IPS-15b (cell line): Measurements from ENCODE around the gene C1orf21.

ENCODE experiments used
- H3K27me3 ChIP-seq: one replicate; pipeline ENCODE4 v1.6.1; 2013; ENCODE audit warnings: low read length; ENCODE audit not compliant: control insufficient read depth, insufficient read depth
- H3K36me3 ChIP-seq: one replicate; pipeline ENCODE4 v1.6.1; 2013; ENCODE audit warnings: low read length; ENCODE audit not compliant: control insufficient read depth, insufficient read depth
- H3K4me1 ChIP-seq: one replicate; pipeline ENCODE4 v1.6.1; 2013; ENCODE audit warnings: mild to moderate bottlenecking, low read length; ENCODE audit not compliant: control insufficient read depth, insufficient read depth
- H3K4me3 ChIP-seq: one replicate; pipeline ENCODE4 v1.5.1; 2013; ENCODE audit warnings: low read depth, low read length
- H3K9ac ChIP-seq: one replicate; pipeline ENCODE4 v1.6.1; 2013; ENCODE audit warnings: low read depth, mild to moderate bottlenecking, low read length
- H3K9me3 ChIP-seq: one replicate; pipeline ENCODE4 v1.6.1; 2013; ENCODE audit warnings: mild to moderate bottlenecking, low read length; ENCODE audit not compliant: control insufficient read depth, insufficient read depth

Gene C1orf21

DNA sequence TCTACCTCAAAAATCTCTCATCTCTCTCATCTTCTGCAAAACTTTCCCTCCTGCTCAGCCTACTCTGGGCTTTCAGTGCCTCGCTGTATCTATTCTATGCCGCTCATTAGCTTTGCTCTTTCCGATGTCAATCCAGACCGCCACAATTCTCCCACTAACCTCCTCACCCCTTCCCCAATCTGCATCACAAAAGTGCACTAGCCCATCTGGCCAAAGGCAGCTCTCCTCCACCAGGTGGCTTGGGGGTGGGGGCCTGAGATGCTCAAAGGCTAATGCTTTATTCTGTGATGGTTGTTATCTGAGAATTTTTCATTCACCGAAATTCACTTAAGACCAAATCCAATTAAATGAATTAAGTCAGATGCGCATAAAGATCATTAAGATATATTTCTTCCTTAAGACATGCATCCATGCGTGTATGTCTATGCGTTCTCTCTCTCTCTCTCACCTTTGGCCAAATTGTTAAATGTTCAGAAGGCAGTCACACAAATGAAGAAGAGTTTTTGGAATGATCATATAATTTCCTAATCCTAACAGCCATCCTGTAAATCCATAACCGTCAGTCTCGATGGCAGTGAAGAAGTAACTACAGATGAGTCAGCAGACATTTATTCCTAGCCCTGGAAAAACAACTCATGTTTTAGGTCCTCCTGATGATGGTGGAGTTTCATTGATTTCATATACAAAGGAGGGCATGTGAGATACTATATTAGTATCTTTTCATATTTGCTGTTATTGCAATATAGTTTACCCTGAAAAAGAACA lies 111.3 kb downstream of the C1orf21 start:
- Histone ChIP-seq H3K9me3 (no peaks in the 10 kb centered on the region), H3K9ac (no peak overlapping the region), H3K27me3 (no peaks in the 10 kb centered on the region), H3K36me3 (no peaks in the 10 kb centered on the region), H3K4me3 (no peak overlapping the region), H3K4me1 (peaks cover 50% of the 10 kb centered on the region)

DNA sequence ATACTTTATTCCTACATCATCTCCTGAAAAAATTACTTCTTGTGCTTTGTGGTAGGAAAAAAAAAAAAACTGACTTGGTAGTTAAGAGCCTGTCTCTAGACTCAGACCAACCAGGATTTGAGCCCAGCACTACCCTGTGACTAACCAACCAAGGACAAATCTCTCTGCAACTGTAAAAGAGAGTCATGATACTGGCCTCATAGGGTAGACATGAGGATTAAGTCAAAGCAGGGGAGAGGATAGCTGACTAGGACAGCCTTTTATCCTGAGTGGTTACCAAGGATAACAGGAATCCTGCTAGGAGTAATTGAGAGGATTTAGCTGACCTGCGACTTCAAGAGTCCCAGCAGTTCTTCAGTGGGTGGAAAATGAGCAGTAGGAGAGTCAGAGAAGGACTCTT lies 112.8 kb downstream of the C1orf21 start:
- H3K9ac ChIP-seq, result no peak overlapping the region
- no peaks in the 10 kb centered on the region for H3K27me3 ChIP-seq
- H3K36me3 ChIP-seq, result no peaks in the 10 kb centered on the region
- H3K4me3 ChIP-seq, result no peak overlapping the region
- H3K4me1 ChIP-seq, result peaks cover 52% of the 10 kb centered on the region
- H3K9me3 ChIP-seq, result no peaks in the 10 kb centered on the region

DNA sequence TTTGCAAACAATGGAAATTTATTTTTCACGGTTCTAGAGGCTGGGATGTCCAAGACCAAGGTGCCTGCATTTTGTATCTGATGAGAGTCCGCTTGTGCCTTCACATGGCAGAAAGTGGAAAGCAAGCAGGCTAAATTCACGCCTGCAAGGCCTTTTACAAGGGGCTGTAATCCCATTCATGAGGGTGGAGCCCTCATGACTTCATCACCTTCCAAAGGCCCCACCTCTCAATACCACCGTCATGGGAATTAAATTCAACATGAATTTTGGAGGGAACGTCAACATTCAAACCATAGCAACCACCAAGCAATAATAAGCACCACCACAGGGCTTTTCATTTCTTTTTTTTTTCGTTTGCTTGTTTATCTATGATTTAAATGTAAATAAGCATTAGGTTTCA lies 115.3 kb downstream of the C1orf21 start:
- H3K4me3 ChIP-seq, result no peak overlapping the region
- no peak overlapping the region for H3K9ac ChIP-seq
- H3K36me3 ChIP-seq, result no peaks in the 10 kb centered on the region
- H3K9me3 ChIP-seq, result no peaks in the 10 kb centered on the region
- H3K4me1 ChIP-seq, result peaks cover 42% of the 10 kb centered on the region
- no peaks in the 10 kb centered on the region for H3K27me3 ChIP-seq

DNA sequence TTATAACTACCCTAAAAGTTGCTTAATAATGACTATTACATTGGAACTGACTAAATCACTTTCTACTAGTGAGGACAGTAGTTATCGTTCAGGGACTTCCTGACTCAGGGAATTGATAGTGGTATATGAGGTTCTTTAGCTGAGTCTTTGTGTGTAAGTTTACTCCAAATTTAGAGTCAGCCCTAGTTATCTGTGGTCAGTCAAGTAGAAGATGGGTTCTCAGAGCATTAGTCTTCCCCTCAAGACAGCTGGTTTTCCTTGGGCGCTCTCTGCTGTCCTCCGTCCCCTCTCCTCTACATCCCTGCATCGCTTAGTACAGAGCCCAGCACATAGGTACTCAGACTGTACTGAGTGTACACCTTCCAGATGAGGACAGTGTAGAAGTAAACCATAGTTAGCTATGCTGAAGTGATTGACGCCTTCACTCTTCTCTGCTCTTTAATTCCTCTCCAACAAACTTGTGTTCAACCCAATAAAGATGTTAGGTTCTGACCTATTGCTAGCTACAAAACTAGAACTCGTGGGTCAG lies 116.5 kb downstream of the C1orf21 start:
- H3K4me3 ChIP-seq, result no peak overlapping the region
- no peaks in the 10 kb centered on the region for H3K9me3 ChIP-seq
- no peak overlapping the region for H3K9ac ChIP-seq
- peaks cover 31% of the 10 kb centered on the region for H3K4me1 ChIP-seq
- no peaks in the 10 kb centered on the region for H3K27me3 ChIP-seq
- H3K36me3 ChIP-seq, result no peaks in the 10 kb centered on the region

DNA sequence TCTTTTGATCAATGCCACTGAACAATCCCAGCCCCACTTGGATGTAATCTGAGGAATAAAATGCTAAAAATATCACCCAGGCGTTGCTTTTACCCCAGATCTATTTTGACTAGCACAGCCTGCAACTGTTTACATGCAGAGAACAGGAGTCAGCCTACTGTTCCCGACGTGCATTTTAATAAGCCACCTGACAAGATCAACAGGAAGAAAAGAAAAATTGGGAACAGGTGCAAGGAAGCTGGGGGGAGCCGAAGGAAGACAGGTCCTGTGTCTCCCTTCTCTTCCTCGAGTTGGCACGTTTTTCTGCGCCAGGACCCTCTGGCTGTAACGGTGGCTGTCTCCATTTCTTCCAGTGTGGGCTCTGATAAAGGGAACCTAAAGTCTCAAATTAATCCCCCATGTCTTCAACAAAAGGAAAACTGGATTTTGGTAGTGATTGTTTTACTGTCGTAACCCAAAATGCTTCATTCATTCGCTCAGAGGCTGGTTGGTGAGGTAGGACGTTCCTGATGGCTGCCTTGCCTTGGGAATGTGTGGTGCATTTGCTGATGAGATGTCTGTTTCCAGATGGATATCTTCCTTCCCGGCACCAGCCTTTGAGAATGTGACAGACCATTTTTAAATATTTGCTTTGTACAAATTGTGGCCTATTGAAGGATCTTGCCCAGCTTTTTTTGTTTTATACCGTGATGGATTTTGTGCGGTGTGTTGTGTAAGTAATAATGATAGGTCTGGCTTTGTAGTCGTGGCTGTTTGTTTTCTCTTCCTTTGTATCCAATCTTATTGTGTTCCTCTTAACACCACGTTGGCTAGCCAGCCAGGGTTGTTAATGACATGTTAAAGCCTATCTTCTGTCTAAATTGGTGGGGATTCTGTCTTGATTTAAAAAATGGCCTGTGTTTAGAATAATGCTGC lies 117.5 kb downstream of the C1orf21 start:
- Histone ChIP-seq H3K4me3 (no peak overlapping the region), H3K27me3 (no peaks in the 10 kb centered on the region), H3K9ac (peak overlapping the region; percentile 3), H3K9me3 (no peaks in the 10 kb centered on the region), H3K4me1 (peaks cover 21% of the 10 kb centered on the region), H3K36me3 (no peaks in the 10 kb centered on the region)

DNA sequence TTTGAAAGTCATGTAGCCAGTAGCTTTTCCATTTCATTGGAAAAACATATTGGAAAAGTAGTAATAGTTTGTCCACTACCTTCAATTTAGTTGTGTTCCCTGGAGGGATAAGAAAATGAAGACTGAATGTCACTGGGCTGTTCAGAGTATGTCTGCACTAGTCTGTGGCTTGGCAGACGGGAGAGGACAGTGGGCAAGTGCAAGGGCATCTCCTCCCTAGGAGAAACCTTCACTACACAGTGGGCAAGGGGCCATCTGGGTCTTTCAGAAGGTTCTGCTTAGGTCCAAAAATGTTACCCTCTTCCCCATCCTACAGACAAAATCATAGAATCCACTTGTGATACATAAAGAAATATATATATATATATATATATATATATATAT lies 118.1 kb downstream of the C1orf21 start:
- Histone ChIP-seq H3K9me3 (no peaks in the 10 kb centered on the region), H3K4me3 (no peak overlapping the region), H3K27me3 (no peaks in the 10 kb centered on the region), H3K36me3 (no peaks in the 10 kb centered on the region), H3K4me1 (peaks cover 15% of the 10 kb centered on the region), H3K9ac (no peak overlapping the region)

DNA sequence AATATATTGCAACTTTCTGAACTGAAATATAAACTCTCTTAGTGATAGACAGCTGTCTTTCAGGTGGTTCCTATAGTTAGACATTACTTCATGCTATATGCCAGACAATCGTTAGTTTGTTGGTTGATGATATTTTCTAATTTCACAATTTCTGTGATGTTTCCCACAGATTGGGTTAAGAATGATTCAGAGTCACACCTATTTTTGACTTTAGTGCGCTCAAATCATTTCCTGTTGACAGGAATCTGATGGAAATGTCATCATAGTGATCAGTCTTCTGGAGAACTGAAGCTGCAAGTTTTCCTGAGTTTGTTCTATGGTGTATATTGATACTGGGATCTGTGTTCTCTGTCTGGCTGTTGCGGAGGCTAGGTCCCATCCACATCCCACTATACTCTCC lies 119.7 kb downstream of the C1orf21 start:
- no peaks in the 10 kb centered on the region for H3K27me3 ChIP-seq
- no peaks in the 10 kb centered on the region for H3K9me3 ChIP-seq
- H3K4me1 ChIP-seq, result peaks cover 12% of the 10 kb centered on the region
- H3K9ac ChIP-seq, result no peak overlapping the region
- H3K36me3 ChIP-seq, result no peaks in the 10 kb centered on the region
- H3K4me3 ChIP-seq, result no peak overlapping the region

DNA sequence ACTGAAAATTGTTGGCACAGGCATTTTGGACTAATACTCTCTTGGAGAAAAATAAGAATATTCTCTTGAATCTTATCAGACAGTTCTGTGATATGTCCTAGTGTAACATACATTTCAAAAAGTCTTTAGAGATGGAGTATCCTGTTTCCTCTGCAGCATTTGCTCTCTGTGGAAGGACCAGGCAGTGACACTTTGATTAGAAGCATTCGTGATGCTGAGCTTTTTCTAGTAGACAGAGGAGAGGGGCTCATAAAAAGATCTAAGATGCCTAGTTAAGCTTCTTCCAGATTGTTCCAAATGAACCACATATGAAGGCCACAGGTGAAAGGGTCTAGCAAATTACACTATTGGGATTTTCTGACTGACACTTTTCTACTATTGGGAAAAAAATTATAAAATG lies 120.3 kb downstream of the C1orf21 start:
- peaks cover 12% of the 10 kb centered on the region for H3K4me1 ChIP-seq
- no peak overlapping the region for H3K9ac ChIP-seq
- H3K36me3 ChIP-seq, result no peaks in the 10 kb centered on the region
- H3K27me3 ChIP-seq, result no peaks in the 10 kb centered on the region
- no peak overlapping the region for H3K4me3 ChIP-seq
- H3K9me3 ChIP-seq, result no peaks in the 10 kb centered on the region

DNA sequence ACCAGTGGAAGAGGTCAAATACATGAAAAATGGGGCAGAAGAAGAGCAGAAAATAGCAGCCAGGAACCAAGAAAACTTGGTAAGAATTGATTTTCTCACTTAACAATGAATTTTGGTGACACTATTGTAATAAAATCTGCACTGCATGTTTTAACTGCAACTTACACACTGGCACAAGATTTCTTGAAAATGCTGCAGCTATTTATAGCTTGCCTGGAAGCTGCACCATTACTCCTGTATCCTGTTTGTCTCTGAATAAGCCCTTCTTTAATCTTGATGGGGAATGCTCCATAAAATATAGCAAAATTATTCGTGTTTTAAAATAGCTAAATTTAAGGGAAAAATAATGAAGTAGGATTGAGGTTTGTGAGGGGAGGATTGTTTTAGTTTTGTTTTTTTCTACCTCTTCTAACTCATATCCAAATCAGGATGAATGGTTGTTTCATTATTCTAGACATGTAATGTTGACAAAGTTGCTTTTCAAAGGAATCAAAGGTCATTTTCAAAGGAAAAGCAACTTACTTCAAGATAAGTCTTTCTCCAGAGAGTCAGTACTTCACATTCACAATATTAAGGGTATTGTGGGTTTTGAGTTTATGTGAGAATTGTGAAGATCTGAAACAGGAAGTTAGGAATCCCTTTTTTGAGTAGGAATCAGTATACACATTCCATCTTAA lies 120.9 kb downstream of the C1orf21 start:
- Histone ChIP-seq H3K4me1 (peaks cover 12% of the 10 kb centered on the region), H3K9ac (no peak overlapping the region), H3K4me3 (no peak overlapping the region), H3K36me3 (no peaks in the 10 kb centered on the region), H3K27me3 (no peaks in the 10 kb centered on the region), H3K9me3 (no peaks in the 10 kb centered on the region)

DNA sequence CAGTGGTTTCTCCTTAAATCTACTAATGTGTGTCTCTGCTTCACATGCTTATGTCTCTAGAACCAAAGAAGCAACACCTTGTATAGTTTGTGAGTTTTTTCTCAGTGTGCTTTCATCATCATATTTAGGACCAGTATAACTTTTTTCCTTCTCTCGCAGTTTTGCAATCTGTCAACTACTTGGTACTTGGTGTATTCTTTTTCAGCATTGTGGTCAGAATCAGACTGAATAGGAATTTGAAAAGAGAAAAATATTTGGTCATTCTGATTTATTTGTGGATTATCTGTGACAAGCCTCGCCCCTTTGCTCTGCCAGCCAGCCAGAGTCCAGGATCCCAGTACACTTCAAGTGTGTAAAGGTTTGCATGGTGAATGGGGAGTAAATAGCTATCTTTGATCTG lies 122.3 kb downstream of the C1orf21 start:
- Histone ChIP-seq H3K27me3 (no peaks in the 10 kb centered on the region), H3K9me3 (no peaks in the 10 kb centered on the region), H3K9ac (no peak overlapping the region), H3K4me3 (no peak overlapping the region), H3K36me3 (no peaks in the 10 kb centered on the region), H3K4me1 (peaks cover 8% of the 10 kb centered on the region)

DNA sequence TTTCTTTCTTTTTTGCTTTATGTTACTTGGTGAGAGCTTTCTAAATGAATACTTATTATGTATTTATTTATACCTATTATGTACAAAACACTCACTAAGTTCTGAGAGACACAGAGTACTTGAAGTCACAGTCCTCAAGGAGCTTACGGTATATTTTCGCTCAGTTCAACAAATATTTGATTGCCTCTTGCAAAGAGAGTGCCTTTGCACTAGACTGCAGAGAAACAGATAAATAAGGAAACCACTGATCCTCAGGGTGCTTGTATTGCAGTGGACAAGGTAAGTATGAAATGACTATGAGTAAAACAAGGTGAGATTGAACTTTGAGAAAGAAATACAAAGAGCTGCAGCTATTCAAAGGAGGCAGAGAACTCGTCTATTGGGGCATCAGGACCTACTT lies 123.3 kb downstream of the C1orf21 start:
- Histone ChIP-seq H3K4me1 (peaks cover 4% of the 10 kb centered on the region), H3K36me3 (no peaks in the 10 kb centered on the region), H3K4me3 (no peak overlapping the region), H3K9ac (no peak overlapping the region), H3K9me3 (no peaks in the 10 kb centered on the region), H3K27me3 (no peaks in the 10 kb centered on the region)
